Naive B cell (primary cell): Measurements from ENCODE around the gene PTPRT. TPM values are rescaled to one million over a fixed set of nuclear protein-coding genes. Genes with fewer than 3 reads are reported as not detected.

ENCODE experiments used
- ATAC-seq, 2 donors: fragments of 150-1000 bp; cut with Tn5 transposase; 2 replicates each; pipeline ENCODE4 v1.10.0; 2021; ENCODE audit warnings: low read depth in 2 of 2, mild to moderate bottlenecking in 2 of 2, moderate library complexity in 2 of 2
- DNase-seq: peaks from one replicate; pipeline ENCODE4 v3.0.0; 2022
- H3K27ac Mint-ChIP-seq, 6 donors: one replicate each; pipeline ENCODE4 v1.8.0; 2020 to 2022; ENCODE audit warnings: mild to moderate bottlenecking in 6 of 6, mixed read lengths in 6 of 6, moderate library complexity in 5 of 6, inconsistent platforms in 2 of 6
- H3K27me3 Mint-ChIP-seq, 3 donors: one replicate each; pipeline ENCODE4 v1.8.0; 2021 to 2022; ENCODE audit warnings: mixed read lengths in 3 of 3, mild to moderate bottlenecking in 1 of 3
- H3K36me3 Mint-ChIP-seq, 2 donors: one replicate each; pipeline ENCODE4 v1.8.0; 2020 to 2022; ENCODE audit warnings: mixed read lengths in 2 of 2, inconsistent platforms in 1 of 2, mild to moderate bottlenecking in 1 of 2
- H3K4me1 Mint-ChIP-seq, 3 donors: one replicate each; pipeline ENCODE4 v1.8.0; 2020 to 2022; ENCODE audit warnings: mixed read lengths in 3 of 3, inconsistent platforms in 1 of 3, mild to moderate bottlenecking in 1 of 3, moderate library complexity in 1 of 3
- H3K4me3 Mint-ChIP-seq, 8 donors: one replicate each; pipeline ENCODE4 v1.8.0; 2020 to 2022; ENCODE audit warnings: mild to moderate bottlenecking in 8 of 8, mixed read lengths in 8 of 8, moderate library complexity in 8 of 8, inconsistent platforms in 2 of 8
- H3K9me3 Mint-ChIP-seq, 7 donors: one replicate each; pipeline ENCODE4 v1.8.0; 2020 to 2022; ENCODE audit warnings: mixed read lengths in 7 of 7, mild to moderate bottlenecking in 5 of 7, inconsistent platforms in 2 of 7, moderate library complexity in 1 of 7
- polyA plus RNA-seq, 6 donors: library from polyadenylated mRNA; unstranded; fragments of 300-500 nt; fragmentation: Illumina TruSeq; gene quantifications; one replicate each; pipeline ENCODE4 v1.2.3, GENCODE V29; 2021; ENCODE audit warnings: low read depth in 6 of 6

PTPRT gene
- polyA plus RNA-seq, 6 donors from 2014 or later, result not detected

GRCh38 chr20:43194137-43194536 is 4.4 kb upstream of the PTPRT start:
- no peak for DNase-seq
- H3K36me3 Mint-ChIP-seq, result peaks cover 0 to 7% of the 10 kb centered on the region in 2 donors
- H3K4me3 Mint-ChIP-seq, result no peak overlapping the region
- peaks cover 0 to 6% (median 0%) of the 10 kb centered on the region in 3 donors for H3K4me1 Mint-ChIP-seq
- peaks cover 0 to 5% (median 0%) of the 10 kb centered on the region in 7 donors for H3K9me3 Mint-ChIP-seq
- no peak for ATAC-seq
- H3K27ac Mint-ChIP-seq, result no peak overlapping the region
- H3K27me3 Mint-ChIP-seq, result peaks cover 17 to 34% (median 25%) of the 10 kb centered on the region in 3 donors

- peaks cover 0 to 5% (median 0%) of the 10 kb centered on the region in 7 donors for H3K9me3 Mint-ChIP-seq
- peaks cover 18 to 37% (median 32%) of the 10 kb centered on the region in 3 donors for H3K27me3 Mint-ChIP-seq
- ATAC-seq (no peak), DNase-seq (no peak)
- peaks cover 0 to 7% of the 10 kb centered on the region in 2 donors for H3K36me3 Mint-ChIP-seq
- H3K4me3 Mint-ChIP-seq, result no peak overlapping the region
- no peak overlapping the region for H3K27ac Mint-ChIP-seq
- H3K4me1 Mint-ChIP-seq, result peaks cover 0 to 7% (median under 1%) of the 10 kb centered on the region in 3 donors
These were observed 3.7 kb upstream of the PTPRT start for GRCh38 chr20:43193443-43193842.

GRCh38 chr20:43191946-43192863 is 2.5 kb upstream of the PTPRT start:
- Mint-ChIP-seq H3K27me3 (peaks cover 29 to 49% (median 43%) of the 10 kb centered on the region in 3 donors), H3K9me3 (peaks cover 0 to 5% (median 0%) of the 10 kb centered on the region in 7 donors), H3K4me1 (peaks cover 0 to 13% (median 6%) of the 10 kb centered on the region in 3 donors), H3K4me3 (no peak overlapping the region), H3K27ac (no peak overlapping the region), H3K36me3 (peaks cover 0 to 7% of the 10 kb centered on the region in 2 donors)
- ATAC-seq (no peak), DNase-seq (no peak)

- no peak for DNase-seq
- ATAC-seq, result no peak
- peaks cover 0 to 13% (median 6%) of the 10 kb centered on the region in 3 donors for H3K4me1 Mint-ChIP-seq
- no peak overlapping the region for H3K27ac Mint-ChIP-seq
- no peak overlapping the region for H3K4me3 Mint-ChIP-seq
- peaks cover 0 to 5% (median 0%) of the 10 kb centered on the region in 7 donors for H3K9me3 Mint-ChIP-seq
- H3K36me3 Mint-ChIP-seq, result peaks cover 0 to 7% of the 10 kb centered on the region in 2 donors
- H3K27me3 Mint-ChIP-seq, result peaks cover 31 to 59% (median 52%) of the 10 kb centered on the region in 3 donors
These were observed 1.4 kb upstream of the PTPRT start for GRCh38 chr20:43191143-43191542.

- peaks cover 31 to 62% (median 58%) of the 10 kb centered on the region in 3 donors for H3K27me3 Mint-ChIP-seq
- ATAC-seq, result no peak
- peaks cover 0 to 7% of the 10 kb centered on the region in 2 donors for H3K36me3 Mint-ChIP-seq
- H3K4me3 Mint-ChIP-seq, result peak overlapping the region in 1 of 8 donors; percentile 40
- no peak for DNase-seq
- peaks cover 0 to 13% (median 6%) of the 10 kb centered on the region in 3 donors for H3K4me1 Mint-ChIP-seq
- H3K27ac Mint-ChIP-seq, result no peak overlapping the region
- peaks cover 0 to 5% (median 0%) of the 10 kb centered on the region in 7 donors for H3K9me3 Mint-ChIP-seq
These were observed 737 bp upstream of the PTPRT start for GRCh38 chr20:43190332-43190953.

GRCh38 chr20:43188861-43189553 is 699 bp downstream of the PTPRT start:
- H3K36me3 Mint-ChIP-seq, result peaks cover 0 to 15% of the 10 kb centered on the region in 2 donors
- H3K4me3 Mint-ChIP-seq, result no peak overlapping the region
- no peaks in the 10 kb centered on the region for H3K9me3 Mint-ChIP-seq
- ATAC-seq (no peak), DNase-seq (no peak)
- H3K27ac Mint-ChIP-seq, result no peak overlapping the region
- peaks cover 0 to 13% (median 6%) of the 10 kb centered on the region in 3 donors for H3K4me1 Mint-ChIP-seq
- H3K27me3 Mint-ChIP-seq, result peaks cover 38 to 66% (median 64%) of the 10 kb centered on the region in 3 donors

- Mint-ChIP-seq H3K9me3 (no peaks in the 10 kb centered on the region), H3K27ac (peak overlapping the region in 1 of 6 donors; percentile 65), H3K27me3 (peaks cover 38 to 66% (median 64%) of the 10 kb centered on the region in 3 donors), H3K4me1 (peaks cover 0 to 13% (median 6%) of the 10 kb centered on the region in 3 donors), H3K36me3 (peaks cover 0 to 15% of the 10 kb centered on the region in 2 donors), H3K4me3 (no peak overlapping the region)
- ATAC-seq (no peak), DNase-seq (no peak)
These were observed 1.5 kb downstream of the PTPRT start for GRCh38 chr20:43188234-43188653.

GRCh38 chr20:43187476-43188233 is 2.1 kb downstream of the PTPRT start:
- ATAC-seq, result no peak
- H3K9me3 Mint-ChIP-seq, result no peaks in the 10 kb centered on the region
- H3K4me3 Mint-ChIP-seq, result no peak overlapping the region
- no peak for DNase-seq
- no peak overlapping the region for H3K27ac Mint-ChIP-seq
- peaks cover 36 to 66% (median 64%) of the 10 kb centered on the region in 3 donors for H3K27me3 Mint-ChIP-seq
- peaks cover 0 to 13% (median 6%) of the 10 kb centered on the region in 3 donors for H3K4me1 Mint-ChIP-seq
- H3K36me3 Mint-ChIP-seq, result peaks cover 0 to 15% of the 10 kb centered on the region in 2 donors

GRCh38 chr20:43186312-43186711 is 3.4 kb downstream of the PTPRT start:
- peaks cover 0 to 15% of the 10 kb centered on the region in 2 donors for H3K36me3 Mint-ChIP-seq
- H3K4me3 Mint-ChIP-seq, result no peak overlapping the region
- no peak for DNase-seq
- H3K9me3 Mint-ChIP-seq, result no peaks in the 10 kb centered on the region
- peaks cover 26 to 54% (median 52%) of the 10 kb centered on the region in 3 donors for H3K27me3 Mint-ChIP-seq
- no peak overlapping the region for H3K27ac Mint-ChIP-seq
- ATAC-seq, result no peak
- H3K4me1 Mint-ChIP-seq, result peaks cover 0 to 13% (median 6%) of the 10 kb centered on the region in 3 donors

- Mint-ChIP-seq H3K4me1 (peaks cover 0 to 13% (median 6%) of the 10 kb centered on the region in 3 donors), H3K27me3 (peaks cover 25 to 49% (median 48%) of the 10 kb centered on the region in 3 donors), H3K9me3 (no peaks in the 10 kb centered on the region), H3K36me3 (peaks cover 0 to 15% of the 10 kb centered on the region in 2 donors), H3K27ac (no peak overlapping the region), H3K4me3 (no peak overlapping the region)
- DNase-seq (no peak), ATAC-seq (no peak)
These were observed 3.8 kb downstream of the PTPRT start for GRCh38 chr20:43185901-43186300.

GRCh38 chr20:43183536-43184070 is 6.1 kb downstream of the PTPRT start:
- H3K27ac Mint-ChIP-seq, result no peak overlapping the region
- peaks cover 25 to 40% (median 34%) of the 10 kb centered on the region in 3 donors for H3K27me3 Mint-ChIP-seq
- H3K36me3 Mint-ChIP-seq, result peaks cover 0 to 8% of the 10 kb centered on the region in 2 donors
- H3K4me1 Mint-ChIP-seq, result peaks cover 0 to 7% (median 6%) of the 10 kb centered on the region in 3 donors
- DNase-seq (no peak), ATAC-seq (no peak)
- H3K4me3 Mint-ChIP-seq, result no peak overlapping the region
- peaks cover 0 to 2% (median 0%) of the 10 kb centered on the region in 7 donors for H3K9me3 Mint-ChIP-seq

GRCh38 chr20:43178080-43178479 is 11.6 kb downstream of the PTPRT start:
- DNase-seq (no peak), ATAC-seq (no peak)
- Mint-ChIP-seq H3K36me3 (no peaks in the 10 kb centered on the region), H3K27me3 (no peaks in the 10 kb centered on the region), H3K4me1 (no peaks in the 10 kb centered on the region), H3K4me3 (no peak overlapping the region), H3K9me3 (peaks cover 0 to 16% (median 2%) of the 10 kb centered on the region in 7 donors), H3K27ac (no peak overlapping the region)
